ENCODE results near the gene TP63.

The TP63 gene

DNA sequence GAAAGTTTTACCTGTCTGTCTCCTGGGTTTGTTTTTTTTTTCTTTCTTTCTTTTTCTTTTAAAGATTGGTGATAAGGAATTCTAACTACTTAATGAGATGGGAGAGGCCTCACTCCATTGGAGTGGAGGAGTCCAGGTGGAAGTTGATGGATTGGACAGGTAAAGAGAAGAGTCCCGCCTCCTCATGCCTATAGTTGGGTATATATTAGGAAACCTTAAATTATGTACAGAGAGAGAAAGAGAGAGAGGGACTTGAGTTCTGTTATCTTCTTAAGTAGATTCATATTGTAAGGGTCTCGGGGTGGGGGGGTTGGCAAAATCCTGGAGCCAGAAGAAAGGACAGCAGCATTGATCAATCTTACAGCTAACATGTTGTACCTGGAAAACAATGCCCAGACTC is 158.2 kb downstream of the TP63 start:
- Histone ChIP-seq H3K9me3 (ENCODE audit: control insufficient read depth, insufficient read depth, low read length) (no peaks in the 10 kb centered on the region), H3K4me3 (ENCODE audit: low read depth, low read length) (no peak overlapping the region), H3K27me3 (ENCODE audit: control insufficient read depth, insufficient read depth, low read length) (peaks cover 4% of the 10 kb centered on the region), H3K4me1 (ENCODE audit: control insufficient read depth, insufficient read depth, low read length) (no peaks in the 10 kb centered on the region), H3K36me3 (ENCODE audit: control insufficient read depth, insufficient read depth, low read length) (no peaks in the 10 kb centered on the region), H3K9ac (ENCODE audit: low read depth, low read length) (no peak overlapping the region)

DNA sequence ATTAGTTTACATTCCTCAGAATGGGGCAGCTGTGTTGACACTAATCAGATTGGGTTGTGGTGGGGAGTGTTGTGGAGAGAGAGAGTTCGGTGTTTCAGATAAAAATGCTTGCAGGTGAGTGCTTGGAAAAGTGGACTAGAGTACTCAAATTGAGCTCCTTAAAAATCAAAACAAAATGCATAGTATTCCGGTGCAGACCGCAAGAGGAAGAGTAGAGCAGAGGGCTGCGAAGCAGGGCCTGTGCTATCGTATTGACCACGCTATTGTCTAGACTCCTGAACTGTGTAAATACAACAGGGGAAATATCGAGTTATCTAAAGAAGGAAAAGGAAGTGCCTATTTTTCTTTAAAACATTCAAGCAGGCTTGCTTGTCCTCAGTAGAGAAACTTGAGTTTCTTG is 159.5 kb downstream of the TP63 start:
- Histone ChIP-seq H3K36me3 (ENCODE audit: control insufficient read depth, insufficient read depth, low read length) (no peaks in the 10 kb centered on the region), H3K4me3 (ENCODE audit: low read depth, low read length) (no peak overlapping the region), H3K27me3 (ENCODE audit: control insufficient read depth, insufficient read depth, low read length) (peaks cover 12% of the 10 kb centered on the region), H3K4me1 (ENCODE audit: control insufficient read depth, insufficient read depth, low read length) (no peaks in the 10 kb centered on the region), H3K9me3 (ENCODE audit: control insufficient read depth, insufficient read depth, low read length) (no peaks in the 10 kb centered on the region), H3K9ac (ENCODE audit: low read depth, low read length) (no peak overlapping the region)

DNA sequence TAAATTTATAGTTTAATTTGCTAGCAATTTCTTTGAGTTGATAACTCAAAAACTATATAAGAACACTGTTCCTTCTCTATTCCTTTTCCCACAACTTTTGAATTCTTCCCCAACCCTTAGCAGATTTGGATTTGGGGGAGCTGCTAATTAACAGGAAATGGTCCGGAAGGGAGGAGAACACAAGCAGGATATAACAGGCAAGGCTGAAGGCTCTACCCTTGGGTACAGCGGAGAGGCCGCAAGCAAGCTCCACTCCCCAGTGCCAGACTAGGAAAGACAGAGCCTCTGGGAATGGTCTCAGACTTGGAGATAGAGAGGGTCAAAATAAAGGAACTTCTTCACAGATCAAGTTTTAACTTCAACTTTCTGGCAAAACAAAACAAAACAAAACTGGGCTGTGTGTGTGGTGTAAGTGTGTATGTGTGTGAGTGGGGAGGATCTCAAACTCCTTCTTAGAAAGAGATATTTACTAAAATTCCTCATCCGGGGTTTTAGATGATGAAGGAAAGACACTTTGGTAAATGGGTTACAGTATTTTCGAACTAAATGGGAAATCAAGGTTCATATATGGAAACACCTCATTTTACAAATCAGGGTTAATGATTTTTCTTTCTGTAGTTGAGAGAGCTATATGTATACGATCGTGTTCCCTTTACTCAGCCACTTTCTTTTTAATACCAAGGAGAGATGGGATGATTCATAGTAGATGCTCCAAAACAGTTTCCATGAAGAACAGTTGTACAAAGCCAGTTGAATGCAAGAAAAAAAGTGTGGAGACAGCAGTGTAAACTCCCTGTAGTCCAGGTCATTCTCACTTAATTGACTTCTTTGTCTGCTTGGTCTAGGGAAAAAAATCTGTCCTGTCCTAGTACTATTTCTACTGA is 161.1 kb downstream of the TP63 start:
- Histone ChIP-seq H3K9me3 (ENCODE audit: control insufficient read depth, insufficient read depth, low read length) (no peaks in the 10 kb centered on the region), H3K27me3 (ENCODE audit: control insufficient read depth, insufficient read depth, low read length) (peaks cover 25% of the 10 kb centered on the region), H3K4me1 (ENCODE audit: control insufficient read depth, insufficient read depth, low read length) (no peaks in the 10 kb centered on the region), H3K36me3 (ENCODE audit: control insufficient read depth, insufficient read depth, low read length) (no peaks in the 10 kb centered on the region), H3K9ac (ENCODE audit: low read depth, low read length) (no peak overlapping the region), H3K4me3 (ENCODE audit: low read depth, low read length) (no peak overlapping the region)

DNA sequence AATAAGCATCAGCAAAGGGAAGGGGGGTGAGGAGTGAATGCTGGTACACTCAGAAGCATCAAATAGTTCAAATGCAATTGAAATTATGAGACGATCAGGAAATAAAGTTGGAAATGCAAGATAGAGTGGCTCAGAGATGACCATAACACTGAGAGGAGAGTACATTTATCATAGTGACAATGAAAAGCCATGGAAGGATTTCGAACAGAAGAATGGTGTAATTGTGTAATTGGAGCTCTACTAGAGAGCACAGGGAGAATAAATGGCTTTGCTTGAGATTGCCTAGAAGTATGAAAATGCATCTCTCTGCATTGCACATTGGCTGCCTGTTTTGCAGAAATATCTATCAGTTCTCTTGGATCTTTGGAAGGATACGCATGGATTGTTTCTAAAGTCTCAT is 163.3 kb downstream of the TP63 start:
- Histone ChIP-seq H3K27me3 (ENCODE audit: control insufficient read depth, insufficient read depth, low read length) (peaks cover 47% of the 10 kb centered on the region), H3K4me1 (ENCODE audit: control insufficient read depth, insufficient read depth, low read length) (no peaks in the 10 kb centered on the region), H3K9me3 (ENCODE audit: control insufficient read depth, insufficient read depth, low read length) (no peaks in the 10 kb centered on the region), H3K4me3 (ENCODE audit: low read depth, low read length) (no peak overlapping the region), H3K9ac (ENCODE audit: low read depth, low read length) (no peak overlapping the region), H3K36me3 (ENCODE audit: control insufficient read depth, insufficient read depth, low read length) (no peaks in the 10 kb centered on the region)

DNA sequence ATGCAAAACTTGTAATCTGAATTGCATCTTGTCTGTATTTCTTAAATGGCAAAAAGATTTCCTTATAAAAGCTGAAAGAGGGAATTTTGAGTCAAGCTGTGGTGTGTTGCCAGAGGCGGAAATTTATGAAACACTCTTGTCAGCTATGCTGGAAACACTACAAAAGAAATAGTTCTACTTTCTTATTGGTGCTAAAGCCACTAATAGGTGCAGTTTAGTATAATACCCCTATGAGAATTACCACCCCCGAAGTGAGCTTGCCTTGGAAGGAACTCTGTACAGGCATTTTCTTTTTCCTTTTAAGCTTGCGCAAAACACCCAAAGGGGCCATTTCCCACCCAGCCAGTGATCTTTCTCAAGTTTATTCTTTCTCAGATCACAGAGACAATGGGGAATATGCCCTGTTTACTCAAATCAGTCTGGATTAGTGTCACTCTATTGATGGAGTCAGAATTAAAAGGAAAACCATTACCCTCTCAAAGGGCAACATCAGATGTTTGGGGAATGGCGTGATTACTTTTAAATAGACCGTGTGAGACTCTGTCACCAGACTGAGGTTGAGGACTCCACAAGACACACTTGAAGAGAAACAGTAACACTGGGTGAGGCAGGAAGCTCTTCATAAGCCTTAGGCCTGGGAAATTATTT is 166.0 kb downstream of the TP63 start:
- Histone ChIP-seq H3K36me3 (ENCODE audit: control insufficient read depth, insufficient read depth, low read length) (no peaks in the 10 kb centered on the region), H3K9ac (ENCODE audit: low read depth, low read length) (no peak overlapping the region), H3K4me1 (ENCODE audit: control insufficient read depth, insufficient read depth, low read length) (no peaks in the 10 kb centered on the region), H3K9me3 (ENCODE audit: control insufficient read depth, insufficient read depth, low read length) (no peaks in the 10 kb centered on the region), H3K4me3 (ENCODE audit: low read depth, low read length) (no peak overlapping the region), H3K27me3 (ENCODE audit: control insufficient read depth, insufficient read depth, low read length) (peaks cover 72% of the 10 kb centered on the region)

DNA sequence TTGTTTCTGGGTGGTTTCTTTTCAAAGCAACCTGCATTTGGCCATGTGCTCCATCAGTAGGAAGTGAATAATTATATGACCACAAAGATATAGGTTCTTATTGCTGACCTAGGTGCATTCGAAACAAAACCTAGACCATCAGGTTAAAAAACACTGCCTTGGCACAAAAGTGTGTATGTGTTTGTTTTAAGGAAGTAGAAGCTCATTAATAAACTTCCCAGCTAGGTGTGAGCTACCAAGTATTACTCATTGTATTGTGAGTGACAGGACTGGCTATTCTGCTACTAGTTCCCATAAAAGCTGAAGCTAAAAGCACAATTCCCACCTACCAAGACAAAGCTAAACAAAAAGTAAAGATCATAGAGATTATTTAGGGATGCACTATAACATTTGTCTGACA is 168.2 kb downstream of the TP63 start:
- Histone ChIP-seq H3K9ac (ENCODE audit: low read depth, low read length) (no peak overlapping the region), H3K36me3 (ENCODE audit: control insufficient read depth, insufficient read depth, low read length) (no peaks in the 10 kb centered on the region), H3K9me3 (ENCODE audit: control insufficient read depth, insufficient read depth, low read length) (no peaks in the 10 kb centered on the region), H3K27me3 (ENCODE audit: control insufficient read depth, insufficient read depth, low read length) (peaks cover 86% of the 10 kb centered on the region), H3K4me1 (ENCODE audit: control insufficient read depth, insufficient read depth, low read length) (no peaks in the 10 kb centered on the region), H3K4me3 (ENCODE audit: low read depth, low read length) (no peak overlapping the region)

DNA sequence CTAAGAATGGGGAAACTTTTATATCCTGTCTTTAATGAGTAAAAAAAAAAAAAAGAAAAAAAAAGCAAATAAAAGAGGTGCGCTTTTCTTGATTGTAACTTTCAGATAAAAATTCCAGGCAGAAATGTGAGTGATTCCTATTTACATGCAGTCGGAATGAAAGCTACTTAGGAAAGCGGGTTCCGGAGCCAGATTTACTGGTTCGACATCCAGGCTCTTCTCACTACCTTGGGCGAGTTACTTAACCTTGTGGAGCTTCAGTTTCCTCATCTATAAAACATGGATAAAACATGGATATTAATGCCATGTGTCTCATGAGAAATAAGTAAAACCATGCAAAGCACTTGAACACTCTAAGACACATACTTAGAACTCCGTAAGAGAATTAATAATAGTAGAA is 169.2 kb downstream of the TP63 start:
- Histone ChIP-seq H3K27me3 (ENCODE audit: control insufficient read depth, insufficient read depth, low read length) (peaks cover 78% of the 10 kb centered on the region), H3K9ac (ENCODE audit: low read depth, low read length) (no peak overlapping the region), H3K9me3 (ENCODE audit: control insufficient read depth, insufficient read depth, low read length) (no peaks in the 10 kb centered on the region), H3K4me1 (ENCODE audit: control insufficient read depth, insufficient read depth, low read length) (peaks cover 3% of the 10 kb centered on the region), H3K36me3 (ENCODE audit: control insufficient read depth, insufficient read depth, low read length) (no peaks in the 10 kb centered on the region), H3K4me3 (ENCODE audit: low read depth, low read length) (no peak overlapping the region)

DNA sequence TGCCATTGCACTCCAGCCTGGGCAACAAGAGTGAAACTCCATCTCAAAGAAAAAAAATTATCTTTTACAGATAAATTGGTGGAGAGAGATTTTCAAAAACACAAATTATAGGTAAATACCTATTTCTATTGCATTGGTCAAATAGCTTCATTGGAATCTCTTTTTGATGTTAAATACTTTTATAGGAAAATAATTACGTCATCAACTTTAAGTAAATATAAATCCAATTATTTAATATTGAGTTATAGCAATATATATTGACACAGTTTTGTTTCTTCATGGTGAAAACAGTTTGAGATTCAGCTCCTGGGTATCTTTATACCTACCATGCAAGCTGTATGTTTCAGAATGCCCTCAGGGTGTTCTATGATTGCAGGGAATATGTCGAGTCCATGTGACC is 172.1 kb downstream of the TP63 start:
- no peak overlapping the region for H3K9ac ChIP-seq (ENCODE audit: low read depth, low read length)
- no peaks in the 10 kb centered on the region for H3K9me3 ChIP-seq (ENCODE audit: control insufficient read depth, insufficient read depth, low read length)
- H3K4me1 ChIP-seq (ENCODE audit: control insufficient read depth, insufficient read depth, low read length), result peaks cover 18% of the 10 kb centered on the region
- peaks cover 57% of the 10 kb centered on the region for H3K27me3 ChIP-seq (ENCODE audit: control insufficient read depth, insufficient read depth, low read length)
- H3K36me3 ChIP-seq (ENCODE audit: control insufficient read depth, insufficient read depth, low read length), result no peaks in the 10 kb centered on the region
- H3K4me3 ChIP-seq (ENCODE audit: low read depth, low read length), result no peak overlapping the region

DNA sequence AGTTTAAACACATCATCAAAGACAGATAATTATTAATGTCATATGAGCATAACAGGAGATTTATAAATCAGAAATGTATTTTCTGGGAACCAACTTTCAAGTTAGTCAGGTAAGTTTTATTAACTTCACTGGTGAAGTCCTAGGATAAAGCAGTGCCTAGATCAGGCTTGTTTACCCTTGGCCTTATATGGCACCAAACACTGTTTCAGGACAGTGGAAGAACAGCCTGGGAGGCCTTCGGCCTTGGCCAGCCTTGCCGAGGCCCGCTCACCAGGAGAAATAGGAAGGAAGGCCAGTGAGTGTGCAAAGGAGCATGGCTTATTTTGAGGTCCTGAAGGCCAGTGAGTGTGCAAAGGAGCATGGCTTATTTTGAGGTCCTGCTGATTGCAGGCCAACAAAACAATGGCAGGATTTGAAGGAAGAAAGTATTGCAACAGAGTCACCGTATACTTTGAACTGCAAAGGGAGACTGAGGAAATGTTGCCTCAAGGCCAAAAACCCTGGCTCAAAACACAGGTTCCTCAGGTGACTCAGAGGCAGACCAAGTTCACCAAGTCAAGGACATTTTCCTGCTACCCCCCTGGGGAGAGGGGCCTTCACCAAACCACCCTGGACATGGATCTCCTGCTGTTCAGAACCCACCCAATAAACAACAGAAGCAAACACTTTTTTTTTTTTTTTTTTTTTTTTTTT is 174.3 kb downstream of the TP63 start:
- Histone ChIP-seq H3K4me1 (ENCODE audit: control insufficient read depth, insufficient read depth, low read length) (peaks cover 18% of the 10 kb centered on the region), H3K27me3 (ENCODE audit: control insufficient read depth, insufficient read depth, low read length) (peaks cover 38% of the 10 kb centered on the region), H3K9me3 (ENCODE audit: control insufficient read depth, insufficient read depth, low read length) (no peaks in the 10 kb centered on the region), H3K9ac (ENCODE audit: low read depth, low read length) (no peak overlapping the region), H3K4me3 (ENCODE audit: low read depth, low read length) (no peak overlapping the region), H3K36me3 (ENCODE audit: control insufficient read depth, insufficient read depth, low read length) (no peaks in the 10 kb centered on the region)

DNA sequence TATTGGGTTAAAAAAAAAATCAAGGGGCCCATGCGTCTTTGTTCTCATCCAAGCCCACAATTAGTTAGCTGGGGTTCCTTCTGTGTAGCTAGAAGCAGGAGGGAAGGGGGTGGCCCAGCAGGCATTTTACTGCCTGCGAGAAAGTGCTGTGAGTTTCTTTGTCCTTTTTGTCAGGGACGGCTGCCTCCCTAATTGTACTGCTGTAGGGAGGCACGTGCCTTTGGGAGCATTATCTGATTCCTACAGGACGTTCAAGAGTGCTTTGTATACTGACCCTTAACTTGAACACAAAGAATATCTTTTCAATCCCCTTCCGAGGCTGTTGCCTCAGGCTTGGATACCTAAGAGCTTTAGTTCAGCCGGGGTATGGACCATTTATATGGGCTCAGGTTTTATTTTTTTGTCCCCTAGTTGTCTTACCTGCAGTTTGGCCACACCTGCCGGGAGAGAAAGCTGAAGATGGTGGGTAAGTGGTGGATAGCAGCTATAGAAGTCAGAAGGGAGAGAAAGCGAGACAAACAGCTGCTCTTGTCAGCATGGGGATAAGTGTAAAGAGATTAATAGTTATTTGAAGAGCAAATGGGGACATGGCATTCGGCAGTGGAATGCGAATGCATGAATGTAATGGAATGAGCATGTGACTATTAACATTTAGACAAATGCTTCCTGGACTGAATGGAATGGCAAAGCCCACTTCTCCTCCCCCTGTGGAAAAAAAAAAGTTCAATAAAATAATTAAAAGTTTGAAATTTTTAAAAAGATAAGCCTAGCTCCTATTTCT is 175.2 kb downstream of the TP63 start:
- H3K4me1 ChIP-seq (ENCODE audit: control insufficient read depth, insufficient read depth, low read length), result peaks cover 18% of the 10 kb centered on the region
- H3K4me3 ChIP-seq (ENCODE audit: low read depth, low read length), result no peak overlapping the region
- H3K27me3 ChIP-seq (ENCODE audit: control insufficient read depth, insufficient read depth, low read length), result peaks cover 31% of the 10 kb centered on the region
- H3K36me3 ChIP-seq (ENCODE audit: control insufficient read depth, insufficient read depth, low read length), result no peaks in the 10 kb centered on the region
- H3K9me3 ChIP-seq (ENCODE audit: control insufficient read depth, insufficient read depth, low read length), result no peaks in the 10 kb centered on the region
- H3K9ac ChIP-seq (ENCODE audit: low read depth, low read length), result no peak overlapping the region

DNA sequence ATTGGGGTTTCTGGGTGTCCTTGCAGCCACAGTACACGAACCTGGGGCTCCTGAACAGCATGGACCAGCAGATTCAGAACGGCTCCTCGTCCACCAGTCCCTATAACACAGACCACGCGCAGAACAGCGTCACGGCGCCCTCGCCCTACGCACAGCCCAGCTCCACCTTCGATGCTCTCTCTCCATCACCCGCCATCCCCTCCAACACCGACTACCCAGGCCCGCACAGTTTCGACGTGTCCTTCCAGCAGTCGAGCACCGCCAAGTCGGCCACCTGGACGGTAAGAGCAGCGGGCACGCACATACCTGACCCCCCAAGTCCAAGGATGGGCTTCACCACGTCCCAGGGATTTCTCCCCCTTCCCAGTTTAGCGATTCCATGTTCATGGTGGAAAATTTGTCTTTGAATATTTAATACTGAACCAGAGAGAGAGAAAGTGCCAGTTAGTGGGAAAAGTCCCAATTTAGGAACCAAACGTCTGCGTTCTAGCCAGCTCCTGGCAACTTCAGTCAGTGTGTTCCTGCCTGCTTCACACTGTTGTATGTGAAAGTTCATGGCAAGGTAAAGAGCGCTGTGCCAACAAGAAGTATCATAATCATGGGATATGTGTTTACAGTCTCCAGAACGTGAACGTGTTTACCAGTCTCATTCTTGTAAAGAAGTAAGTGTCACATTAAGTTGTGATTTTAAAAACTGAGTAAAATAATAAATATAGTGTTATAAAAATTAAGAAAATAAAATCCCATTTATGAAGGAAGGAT is 177.2 kb downstream of the TP63 start:
- Histone ChIP-seq H3K27me3 (ENCODE audit: control insufficient read depth, insufficient read depth, low read length) (peaks cover 15% of the 10 kb centered on the region), H3K4me1 (ENCODE audit: control insufficient read depth, insufficient read depth, low read length) (peaks cover 18% of the 10 kb centered on the region), H3K9me3 (ENCODE audit: control insufficient read depth, insufficient read depth, low read length) (no peaks in the 10 kb centered on the region), H3K4me3 (ENCODE audit: low read depth, low read length) (no peak overlapping the region), H3K9ac (ENCODE audit: low read depth, low read length) (no peak overlapping the region), H3K36me3 (ENCODE audit: control insufficient read depth, insufficient read depth, low read length) (no peaks in the 10 kb centered on the region)
